ENCODE data around the gene DCP1A.

DCP1A gene

DNA sequence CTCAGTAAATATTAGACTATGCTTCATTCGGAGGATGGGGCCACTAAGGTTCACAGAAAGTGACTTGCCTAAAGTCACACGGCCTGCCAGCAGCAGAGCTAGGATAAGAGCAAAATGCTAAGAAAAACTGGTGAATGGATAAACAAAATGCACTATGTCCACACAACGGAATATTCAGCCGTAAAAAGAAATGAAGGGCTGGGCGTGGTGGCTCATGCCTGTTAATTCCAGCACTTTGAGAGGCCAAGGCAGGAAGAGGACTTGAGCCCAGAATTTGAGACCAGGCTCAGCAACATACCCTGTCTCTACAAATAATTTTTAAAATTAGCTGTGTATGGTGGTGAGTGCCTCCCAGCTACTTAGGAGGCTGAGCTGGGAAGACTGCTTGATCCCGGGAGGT, 99.2 kb downstream of the DCP1A start:
- Histone ChIP-seq H3K4me3 (replicated peaks; ENCODE audit: insufficient read depth, low read length) (no peak overlapping the region), H3K27me3 (ENCODE audit: insufficient read depth, poor library complexity, severe bottlenecking) (no peaks in the 10 kb centered on the region), H3K27ac (replicated peaks) (peak overlapping the region; percentile 96)
- no peak for DNase-seq (ENCODE audit: low read depth in 1 of 2, low spot score in 1 of 2)
- TF ChIP-seq GABPA (IDR thresholded peaks at IDR 0.05; ENCODE audit: low read depth) (no peak), POLR2AphosphoS5 (IDR thresholded peaks at IDR 0.05; ENCODE audit: low read depth) (no peak), SPI1 (IDR thresholded peaks at IDR 0.05; ENCODE audit: borderline replicate concordance, low read depth) (no peak)
- TF ChIP-seq, protein P1, sequence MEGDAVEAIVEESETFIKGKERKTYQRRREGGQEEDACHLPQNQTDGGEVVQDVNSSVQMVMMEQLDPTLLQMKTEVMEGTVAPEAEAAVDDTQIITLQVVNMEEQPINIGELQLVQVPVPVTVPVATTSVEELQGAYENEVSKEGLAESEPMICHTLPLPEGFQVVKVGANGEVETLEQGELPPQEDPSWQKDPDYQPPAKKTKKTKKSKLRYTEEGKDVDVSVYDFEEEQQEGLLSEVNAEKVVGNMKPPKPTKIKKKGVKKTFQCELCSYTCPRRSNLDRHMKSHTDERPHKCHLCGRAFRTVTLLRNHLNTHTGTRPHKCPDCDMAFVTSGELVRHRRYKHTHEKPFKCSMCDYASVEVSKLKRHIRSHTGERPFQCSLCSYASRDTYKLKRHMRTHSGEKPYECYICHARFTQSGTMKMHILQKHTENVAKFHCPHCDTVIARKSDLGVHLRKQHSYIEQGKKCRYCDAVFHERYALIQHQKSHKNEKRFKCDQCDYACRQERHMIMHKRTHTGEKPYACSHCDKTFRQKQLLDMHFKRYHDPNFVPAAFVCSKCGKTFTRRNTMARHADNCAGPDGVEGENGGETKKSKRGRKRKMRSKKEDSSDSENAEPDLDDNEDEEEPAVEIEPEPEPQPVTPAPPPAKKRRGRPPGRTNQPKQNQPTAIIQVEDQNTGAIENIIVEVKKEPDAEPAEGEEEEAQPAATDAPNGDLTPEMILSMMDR (IDR thresholded peaks at IDR 0.05; ENCODE audit: insufficient read depth, low read length), result no peak
- TF ChIP-seq, protein P2, sequence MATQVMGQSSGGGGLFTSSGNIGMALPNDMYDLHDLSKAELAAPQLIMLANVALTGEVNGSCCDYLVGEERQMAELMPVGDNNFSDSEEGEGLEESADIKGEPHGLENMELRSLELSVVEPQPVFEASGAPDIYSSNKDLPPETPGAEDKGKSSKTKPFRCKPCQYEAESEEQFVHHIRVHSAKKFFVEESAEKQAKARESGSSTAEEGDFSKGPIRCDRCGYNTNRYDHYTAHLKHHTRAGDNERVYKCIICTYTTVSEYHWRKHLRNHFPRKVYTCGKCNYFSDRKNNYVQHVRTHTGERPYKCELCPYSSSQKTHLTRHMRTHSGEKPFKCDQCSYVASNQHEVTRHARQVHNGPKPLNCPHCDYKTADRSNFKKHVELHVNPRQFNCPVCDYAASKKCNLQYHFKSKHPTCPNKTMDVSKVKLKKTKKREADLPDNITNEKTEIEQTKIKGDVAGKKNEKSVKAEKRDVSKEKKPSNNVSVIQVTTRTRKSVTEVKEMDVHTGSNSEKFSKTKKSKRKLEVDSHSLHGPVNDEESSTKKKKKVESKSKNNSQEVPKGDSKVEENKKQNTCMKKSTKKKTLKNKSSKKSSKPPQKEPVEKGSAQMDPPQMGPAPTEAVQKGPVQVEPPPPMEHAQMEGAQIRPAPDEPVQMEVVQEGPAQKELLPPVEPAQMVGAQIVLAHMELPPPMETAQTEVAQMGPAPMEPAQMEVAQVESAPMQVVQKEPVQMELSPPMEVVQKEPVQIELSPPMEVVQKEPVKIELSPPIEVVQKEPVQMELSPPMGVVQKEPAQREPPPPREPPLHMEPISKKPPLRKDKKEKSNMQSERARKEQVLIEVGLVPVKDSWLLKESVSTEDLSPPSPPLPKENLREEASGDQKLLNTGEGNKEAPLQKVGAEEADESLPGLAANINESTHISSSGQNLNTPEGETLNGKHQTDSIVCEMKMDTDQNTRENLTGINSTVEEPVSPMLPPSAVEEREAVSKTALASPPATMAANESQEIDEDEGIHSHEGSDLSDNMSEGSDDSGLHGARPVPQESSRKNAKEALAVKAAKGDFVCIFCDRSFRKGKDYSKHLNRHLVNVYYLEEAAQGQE (IDR thresholded peaks at IDR 0.05; ENCODE audit: insufficient replicate concordance, low read depth), result no peak

DNA sequence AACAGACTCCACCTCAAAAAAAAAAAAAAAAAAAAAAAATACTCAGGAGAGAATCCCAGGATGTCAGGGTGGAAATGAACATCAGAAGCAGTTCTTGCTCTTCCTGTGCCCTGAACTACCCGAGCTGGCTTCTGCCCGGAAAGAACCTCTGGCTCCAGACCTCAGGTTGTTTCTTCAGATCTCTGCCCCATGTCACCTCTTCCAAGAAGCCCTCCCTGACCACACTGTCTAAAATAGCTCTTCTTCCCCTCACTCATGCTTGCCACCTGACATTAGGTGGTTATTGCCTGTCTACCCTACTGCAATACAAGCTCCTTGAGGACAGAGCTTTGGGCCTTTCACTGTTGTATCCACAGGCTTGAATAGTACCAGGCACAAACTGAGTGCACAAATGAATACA, 99.7 kb downstream of the DCP1A start:
- Histone ChIP-seq H3K27me3 (ENCODE audit: insufficient read depth, poor library complexity, severe bottlenecking) (no peaks in the 10 kb centered on the region), H3K27ac (replicated peaks) (peak overlapping the region; percentile 96), H3K4me3 (replicated peaks; ENCODE audit: insufficient read depth, low read length) (no peak overlapping the region)
- peak in 1 of 2 experiments; percentile 26 for DNase-seq (ENCODE audit: low read depth in 1 of 2, low spot score in 1 of 2)
- TF ChIP-seq, protein P2 (IDR thresholded peaks at IDR 0.05; ENCODE audit: insufficient replicate concordance, low read depth), result no peak
- TF ChIP-seq GABPA (IDR thresholded peaks at IDR 0.05; ENCODE audit: low read depth) (no peak), SPI1 (IDR thresholded peaks at IDR 0.05; ENCODE audit: borderline replicate concordance, low read depth) (no peak), POLR2AphosphoS5 (IDR thresholded peaks at IDR 0.05; ENCODE audit: low read depth) (no peak)
- TF ChIP-seq, protein P1 (IDR thresholded peaks at IDR 0.05; ENCODE audit: insufficient read depth, low read length), result no peak

DNA sequence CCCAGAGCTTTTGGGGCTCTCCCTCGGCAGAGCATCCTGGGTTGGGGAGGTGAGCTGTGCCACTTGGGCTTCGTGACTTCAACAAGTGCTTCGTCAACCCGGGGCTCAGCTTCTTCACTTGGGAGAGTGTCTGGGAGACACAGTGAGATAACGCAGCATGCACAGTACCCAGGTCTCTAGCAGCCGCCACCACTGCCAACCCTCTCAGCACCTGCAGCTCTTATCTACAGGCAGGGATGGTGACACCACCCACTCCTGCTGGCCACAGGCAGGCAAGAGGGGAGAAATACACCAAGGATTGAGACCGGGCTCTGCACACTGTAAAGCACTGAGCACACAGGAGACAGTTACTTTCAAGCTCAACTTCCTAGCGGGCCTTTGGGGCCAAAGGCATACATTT, 103.1 kb downstream of the DCP1A start:
- H3K27me3 ChIP-seq (ENCODE audit: insufficient read depth, poor library complexity, severe bottlenecking), result no peaks in the 10 kb centered on the region
- TF ChIP-seq GABPA (IDR thresholded peaks at IDR 0.05; ENCODE audit: low read depth) (no peak), SPI1 (IDR thresholded peaks at IDR 0.05; ENCODE audit: borderline replicate concordance, low read depth) (no peak), POLR2AphosphoS5 (IDR thresholded peaks at IDR 0.05; ENCODE audit: low read depth) (no peak)
- TF ChIP-seq, protein P1 (IDR thresholded peaks at IDR 0.05; ENCODE audit: insufficient read depth, low read length), result no peak
- TF ChIP-seq, protein P2 (IDR thresholded peaks at IDR 0.05; ENCODE audit: insufficient replicate concordance, low read depth), result no peak
- H3K27ac ChIP-seq (replicated peaks), result peak overlapping the region; percentile 88
- DNase-seq (ENCODE audit: low read depth in 1 of 2, low spot score in 1 of 2), result peak in 1 of 2 experiments; percentile 36
- H3K4me3 ChIP-seq (replicated peaks; ENCODE audit: insufficient read depth, low read length), result no peak overlapping the region
